ENCODE results near the gene UCHL5.

The UCHL5 gene

GRCh38 chr1:192962901-192963300 is 96.3 kb downstream of the UCHL5 start:
- Mint-ChIP-seq H3K9me3 (no peaks in the 10 kb centered on the region), H3K4me3 (no peak overlapping the region), H3K27me3 (no peaks in the 10 kb centered on the region), H3K27ac (no peak overlapping the region), H3K4me1 (ENCODE audit: low read depth in 2 of 2) (peaks cover 0 to 2% of the 10 kb centered on the region in 2 donors), H3K36me3 (ENCODE audit: insufficient read depth) (no peaks in the 10 kb centered on the region)
- ATAC-seq (replicated peaks) (no peak), DNase-seq (no peak)

Measured in effector memory CD8-positive, alpha-beta T cell (primary cell).